HepG2 (cell line): ENCODE data around the gene SEMA3B. TPM values are rescaled to one million over a fixed set of nuclear protein-coding genes. Genes with fewer than 3 reads are reported as not detected.

Experiments used
- ATAC-seq: fragments of 200-7000 bp; cut with Tn5 transposase; 3 replicates; pipeline ENCODE4 v1.9.1; 2020; ENCODE audit warnings: mild to moderate bottlenecking, moderate library complexity
- BruUV-seq: library from RNA; stranded (reverse); fragments of 400-500 nt; replicated peaks from 2 replicates; lab custom pipeline; 2021; lab: Mats Ljungman, UMichigan
- CTCF ChIA-PET: fragments of 300-600 bp; formaldehyde crosslinking; extraction: SDS; loops from one replicate; lab custom pipeline; 2021; ENCODE audit warnings: low total read pairs, inconsistent platforms, low intra/inter-chr PET ratio; lab: Yijun Ruan, JAX
- POLR2A ChIA-PET: fragments of 350-600 bp; sonication (Branson Sonifier 250); formaldehyde crosslinking; loops from one replicate; lab custom pipeline; 2020; ENCODE audit warnings: antibody characterized with exemption, inconsistent platforms; lab: Yijun Ruan, JAX
- DNase-seq: peaks from one replicate; pipeline ENCODE4 v3.0.0-alpha.2; 2015; ENCODE audit warnings: low spot score
- FAIRE-seq: peaks from 3 replicates; lab custom pipeline; 2011; peaks lifted over from hg19 to GRCh38; lab: Jason Lieb, UNC
- H2AFZ ChIP-seq: one replicate; pipeline ENCODE4 v1.6.1; 2011; ENCODE audit warnings: low read length, inconsistent platforms
- H3K27ac ChIP-seq: fragments of 300-600 bp; 3 replicates; pipeline ENCODE4 v1.8.0; 2011; ENCODE audit warnings: mixed run types, mild to moderate bottlenecking, mixed read lengths, low read length, inconsistent platforms; ENCODE audit not compliant: insufficient read depth; ENCODE audit errors: extremely low read length
- H3K27me3 ChIP-seq, 2 experiments: fragments of 200-600 bp in 1 of 2; 2 replicates in 1 of 2; 3 replicates in 1 of 2; pipeline versions ENCODE4 v1.6.0 to v1.8.0; 2011; ENCODE audit warnings: low read length in 2 of 2, mild to moderate bottlenecking in 2 of 2, moderate library complexity in 2 of 2, inconsistent platforms in 1 of 2; ENCODE audit not compliant: insufficient read depth in 2 of 2, control insufficient read depth in 1 of 2
- H3K36me3 ChIP-seq, 2 experiments: fragments of 200-600 bp in 1 of 2; replicated peaks in 1 of 2; 2 replicates in 1 of 2; 3 replicates in 1 of 2; pipeline versions ENCODE4 v1.5.1 to v1.8.0; 2011; ENCODE audit warnings: low read length in 2 of 2, inconsistent platforms in 1 of 2; ENCODE audit not compliant: insufficient read depth in 2 of 2, control insufficient read depth in 1 of 2
- H3K4me1 ChIP-seq: 2 replicates; pipeline ENCODE4 v1.5.1; 2012; ENCODE audit warnings: low read length, inconsistent platforms; ENCODE audit not compliant: insufficient read depth
- H3K4me2 ChIP-seq: 2 replicates; pipeline ENCODE4 v1.6.0; 2011; ENCODE audit warnings: low read depth, low read length, inconsistent platforms
- H3K4me3 ChIP-seq, 3 experiments: fragments of 200-600 bp in 1 of 3; sonication (generic), shearing (Covaris generic) in 1 of 3; replicated peaks in 1 of 3; 2 replicates each; pipeline ENCODE4 v1.5.1; 2011 to 2016; ENCODE audit warnings: low read length in 3 of 3, inconsistent platforms in 2 of 3, low read depth in 2 of 3, mild to moderate bottlenecking in 2 of 3, control low read depth in 1 of 3, mixed read lengths in 1 of 3; ENCODE audit not compliant: insufficient read depth in 1 of 3
- H3K79me2 ChIP-seq: one replicate; pipeline ENCODE4 v1.6.1; 2011; ENCODE audit warnings: low read length, inconsistent platforms; ENCODE audit not compliant: insufficient read depth
- H3K9ac ChIP-seq: 2 replicates; pipeline ENCODE4 v1.6.0; 2011; ENCODE audit warnings: mild to moderate bottlenecking, low read depth, low read length, inconsistent platforms; ENCODE audit not compliant: insufficient read depth
- H3K9me3 ChIP-seq: 2 replicates; pipeline ENCODE4 v1.5.1; 2012; ENCODE audit warnings: mild to moderate bottlenecking, low read length
- H4K20me1 ChIP-seq: 2 replicates; pipeline ENCODE4 v1.6.0; 2011; ENCODE audit warnings: inconsistent platforms, mild to moderate bottlenecking, low read length, moderate library complexity; ENCODE audit not compliant: insufficient read depth
- ESRRA ChIP-seq: sonication (generic); formaldehyde crosslinking; IDR thresholded peaks from 2 replicates; pipeline ENCODE4 v1.5.1; 2020; ENCODE audit warnings: mild to moderate bottlenecking, low read depth, missing genetic modification reagents
- HOXD1 ChIP-seq: sonication (generic); formaldehyde crosslinking; IDR thresholded peaks from 2 replicates; pipeline ENCODE4 v1.5.0; 2020; ENCODE audit warnings: missing genetic modification reagents
- IRF2 ChIP-seq: IDR thresholded peaks from 2 replicates; pipeline ENCODE4 v1.6.1; 2018; ENCODE audit warnings: missing genetic modification reagents, missing compliant biosample characterization
- MTA3 ChIP-seq: sonication (generic); formaldehyde crosslinking; IDR thresholded peaks from 2 replicates; pipeline ENCODE4 v1.4.0; 2020; ENCODE audit warnings: missing genetic modification reagents
- NFATC3 ChIP-seq: sonication (generic); formaldehyde crosslinking; IDR thresholded peaks from 2 replicates; pipeline ENCODE4 v1.5.1; 2020; ENCODE audit warnings: mild to moderate bottlenecking, missing genetic modification reagents
- PAF1 ChIP-seq: IDR thresholded peaks from 2 replicates; pipeline ENCODE4 v1.6.1; 2016; ENCODE audit warnings: missing genetic modification reagents, missing compliant biosample characterization
- PHF5A ChIP-seq: IDR thresholded peaks from one replicate; pipeline ENCODE4 v1.6.1; 2018; ENCODE audit warnings: low read depth, missing genetic modification reagents; ENCODE audit not compliant: unreplicated experiment
- POLR2G ChIP-seq: fragments of 200-400 bp; formaldehyde crosslinking; IDR thresholded peaks from 2 replicates; pipeline ENCODE4 v1.6.1; 2018; ENCODE audit warnings: mild to moderate bottlenecking, low read depth, low read length, moderate library complexity
- REXO4 ChIP-seq: sonication (generic); formaldehyde crosslinking; IDR thresholded peaks from 2 replicates; pipeline ENCODE4 v1.8.0; 2022; ENCODE audit warnings: missing genetic modification reagents, mild to moderate bottlenecking, borderline replicate concordance
- ZNF484 ChIP-seq: sonication (generic); formaldehyde crosslinking; IDR thresholded peaks from 2 replicates; pipeline ENCODE4 v1.5.1; 2020; ENCODE audit warnings: mild to moderate bottlenecking, low read depth, missing genetic modification reagents, borderline replicate concordance
- ZNF704 ChIP-seq: sonication (generic); formaldehyde crosslinking; IDR thresholded peaks from 2 replicates; pipeline ENCODE4 v1.8.1; 2023; ENCODE audit warnings: mild to moderate bottlenecking, inconsistent platforms, moderate library complexity, missing genetic modification reagents, borderline replicate concordance
- ZNF740 ChIP-seq: sonication (generic); formaldehyde crosslinking; IDR thresholded peaks from 2 replicates; pipeline ENCODE4 v1.4.0; 2020; ENCODE audit warnings: missing genetic modification reagents
- WGBS: methylation state at CpG from one replicate; pipeline ENCODE4 v1.1.6; 2017; ENCODE audit warnings: low lambda C conversion rate; 5-methylcytosine and 5-hydroxymethylcytosine counted together
- in situ Hi-C: cut with HindIII; loops from 2 replicates; pipeline ENCODE4 v1.10.0; 2017; ENCODE audit warnings: low pct_unique_long_range_greater_than_20kb; ENCODE audit not compliant: extremely low pct_ligation_motif_present
- intact Hi-C: fragments of 100-400 bp; cut with micrococcal nuclease; formaldehyde crosslinking; loops from one replicate; pipeline ENCODE4 v1.10.0; 2022; ENCODE audit not compliant: unreplicated experiment
- polyA plus RNA-seq, 8 experiments: library from polyadenylated mRNA; depleted of rRNA in 3 of 8; stranded (reverse) in 7 of 8; unstranded in 1 of 8; fragments of >200 nt; fragmentation: Illumina TruSeq in 4 of 8; extraction: Trizol in 4 of 8; gene quantifications; 2 replicates each; pipeline versions ENCODE4 v1.2.1 to v1.2.3, GENCODE V29; 2011 to 2016; ENCODE audit warnings: low read depth in 4 of 8, missing spikeins in 1 of 8, mixed read lengths in 1 of 8; ENCODE audit not compliant: insufficient read depth in 1 of 8
- total RNA-seq, 5 experiments: library from RNA; depleted of rRNA; stranded (reverse); fragments of >200 nt; fragmentation: Illumina TruSeq; extraction: Trizol; gene quantifications; 2 replicates each; pipeline ENCODE4 v1.2.3, GENCODE V29; 2016; ENCODE audit warnings: low read depth in 1 of 5
- TF ChIP-seq, protein P1 (sequence below): sonication (generic); formaldehyde crosslinking; IDR thresholded peaks from 2 replicates; pipeline ENCODE4 v1.8.0; 2022; ENCODE audit warnings: missing genetic modification reagents, low read depth, mild to moderate bottlenecking, borderline replicate concordance
- TF ChIP-seq, protein P2 (sequence below): sonication (generic); formaldehyde crosslinking; IDR thresholded peaks from 2 replicates; pipeline ENCODE4 v1.4.0; 2020; ENCODE audit warnings: low read depth, mild to moderate bottlenecking, missing genetic modification reagents
- TF ChIP-seq, protein P3 (sequence below), 2 experiments: sonication (generic) in 1 of 2; formaldehyde crosslinking in 1 of 2; IDR thresholded peaks; 2 replicates each; pipeline versions ENCODE4 v1.6.1 to v1.9.0; 2014 to 2022; ENCODE audit warnings: antibody characterized with exemption in 1 of 2, borderline replicate concordance in 1 of 2, inconsistent platforms in 1 of 2, low read depth in 1 of 2, missing genetic modification reagents in 1 of 2

Gene SEMA3B
- total and polyA plus RNA-seq, 2 of the 13 experiments (the other 11 are each of a cell fraction or from before 2014, with no cell fraction given): 93.2 to 158 TPM

DNA sequence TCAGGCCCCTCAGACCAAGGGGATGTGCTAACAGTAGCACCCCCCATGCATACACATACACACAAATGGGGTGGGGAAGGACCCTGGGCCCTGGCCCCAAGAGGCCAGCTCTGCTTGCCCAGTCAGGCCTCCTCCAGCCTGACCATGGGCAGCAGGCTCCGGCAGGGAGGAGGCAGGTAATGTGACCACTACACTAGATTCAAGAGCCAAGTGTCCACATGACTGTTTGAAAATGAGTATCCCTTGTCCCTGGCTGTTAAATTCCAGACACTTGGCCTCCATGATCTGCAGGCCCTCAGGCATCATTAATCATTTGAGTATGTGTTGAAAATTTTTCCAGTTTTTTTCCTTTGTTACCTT is 46.8 kb upstream of the SEMA3B start:
- in situ Hi-C loops (no loop called here), intact Hi-C loops (no loop called here)
- Histone ChIP-seq H3K9me3 (no peaks in the 10 kb centered on the region), H3K27me3 (no peaks in the 10 kb centered on the region), H3K4me2 (peak overlapping the region; percentile 60), H3K4me3 (peak overlapping the region in 1 of 3 experiments; percentile 37; a peak in 2 of 6 replicates), H3K79me2 (no peaks in the 10 kb centered on the region), H2AFZ (no peak overlapping the region), H4K20me1 (no peaks in the 10 kb centered on the region), H3K4me1 (peaks cover 66% of the 10 kb centered on the region), H3K27ac (peak overlapping the region; percentile 81), H3K36me3 (peaks cover 11 to 31% of the 10 kb centered on the region in 2 experiments), H3K9ac (no peak overlapping the region)
- ATAC-seq (peak; percentile 13), FAIRE-seq (no peak), DNase-seq (no peak)
- BruUV-seq: no TSS peak
- WGBS: 0% methylated on average over 1 of the region's 1 CpG
- ChIA-PET CTCF (interaction anchor here (0.6 to 9.0 kb wide), 3 partner anchors 10 to 28 kb away, joined by 3 to 265 read pairs (median 3); partner anchors contain the start of gene GNAT1), POLR2A (interaction anchor here (1.0 to 16.5 kb wide), 6 partner anchors 14 to 115 kb away, joined by 3 to 625 read pairs (median 14); partner anchors contain the start of genes GNAI2, GNAT1 and SLC38A3)
- TF ChIP-seq ESRRA (no peak), ZNF740 (CRISPR knock-in tag) (peak; percentile 12; the same call in 1 of the 2 replicates), POLR2G (0 out of 2 replicates have a peak, but pooled peaks have one; percentile 39), PAF1 (no peak; the same call in 1 of the 2 replicates), PHF5A (CRISPR knock-in tag) (peak; percentile 34), IRF2 (CRISPR knock-in tag) (no peak), ZNF704 (CRISPR knock-in tag) (no peak), NFATC3 (CRISPR knock-in tag) (no peak), REXO4 (CRISPR knock-in tag) (no peak), HOXD1 (CRISPR knock-in tag) (no peak), ZNF484 (CRISPR knock-in tag) (no peak), MTA3 (no peak)
- TF ChIP-seq, protein P1, sequence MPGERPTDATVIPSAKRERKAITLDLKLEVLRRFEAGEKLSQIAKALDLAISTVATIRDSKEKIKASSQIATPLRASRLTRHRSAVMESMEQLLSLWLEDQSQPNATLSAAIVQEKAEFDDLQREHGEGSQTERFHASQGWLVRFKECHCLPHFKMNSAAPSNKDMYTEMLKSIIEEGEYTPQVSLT (CRISPR knock-in tag): no peak
- TF ChIP-seq, protein P2, sequence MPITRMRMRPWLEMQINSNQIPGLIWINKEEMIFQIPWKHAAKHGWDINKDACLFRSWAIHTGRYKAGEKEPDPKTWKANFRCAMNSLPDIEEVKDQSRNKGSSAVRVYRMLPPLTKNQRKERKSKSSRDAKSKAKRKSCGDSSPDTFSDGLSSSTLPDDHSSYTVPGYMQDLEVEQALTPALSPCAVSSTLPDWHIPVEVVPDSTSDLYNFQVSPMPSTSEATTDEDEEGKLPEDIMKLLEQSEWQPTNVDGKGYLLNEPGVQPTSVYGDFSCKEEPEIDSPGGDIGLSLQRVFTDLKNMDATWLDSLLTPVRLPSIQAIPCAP (CRISPR knock-in tag): no peak
- TF ChIP-seq, protein P3, sequence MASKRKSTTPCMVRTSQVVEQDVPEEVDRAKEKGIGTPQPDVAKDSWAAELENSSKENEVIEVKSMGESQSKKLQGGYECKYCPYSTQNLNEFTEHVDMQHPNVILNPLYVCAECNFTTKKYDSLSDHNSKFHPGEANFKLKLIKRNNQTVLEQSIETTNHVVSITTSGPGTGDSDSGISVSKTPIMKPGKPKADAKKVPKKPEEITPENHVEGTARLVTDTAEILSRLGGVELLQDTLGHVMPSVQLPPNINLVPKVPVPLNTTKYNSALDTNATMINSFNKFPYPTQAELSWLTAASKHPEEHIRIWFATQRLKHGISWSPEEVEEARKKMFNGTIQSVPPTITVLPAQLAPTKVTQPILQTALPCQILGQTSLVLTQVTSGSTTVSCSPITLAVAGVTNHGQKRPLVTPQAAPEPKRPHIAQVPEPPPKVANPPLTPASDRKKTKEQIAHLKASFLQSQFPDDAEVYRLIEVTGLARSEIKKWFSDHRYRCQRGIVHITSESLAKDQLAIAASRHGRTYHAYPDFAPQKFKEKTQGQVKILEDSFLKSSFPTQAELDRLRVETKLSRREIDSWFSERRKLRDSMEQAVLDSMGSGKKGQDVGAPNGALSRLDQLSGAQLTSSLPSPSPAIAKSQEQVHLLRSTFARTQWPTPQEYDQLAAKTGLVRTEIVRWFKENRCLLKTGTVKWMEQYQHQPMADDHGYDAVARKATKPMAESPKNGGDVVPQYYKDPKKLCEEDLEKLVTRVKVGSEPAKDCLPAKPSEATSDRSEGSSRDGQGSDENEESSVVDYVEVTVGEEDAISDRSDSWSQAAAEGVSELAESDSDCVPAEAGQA (IDR thresholded peaks at IDR 0.05; ENCODE audit: low read depth): no peak
- TF ChIP-seq, protein P3 (CRISPR knock-in tag; IDR thresholded peaks at IDR 0.05; ENCODE audit: borderline replicate concordance): no peak
